Psoas muscle (tissue), 8 donors: ENCODE measurements around the gene KCNMB1. TPM values are rescaled to one million over a fixed set of nuclear protein-coding genes. Genes with fewer than 3 reads are reported as not detected.

Experiments
- ATAC-seq, 4 donors: fragments of 200-7000 bp; cut with Tn5 transposase; one replicate each; pipeline ENCODE4 v1.9.1; 2020; ENCODE audit warnings: moderate library complexity in 3 of 4, mild to moderate bottlenecking in 2 of 4
- DNase-seq, 2 donors: peaks; one replicate each; pipeline ENCODE4 v3.0.0-alpha.2; 2020
- H3K27ac ChIP-seq: fragments of 200-600 bp; one replicate; pipeline ENCODE4 v1.8.0; 2022
- H3K27me3 ChIP-seq, 3 donors: fragments of 200-600 bp in 1 of 3; one replicate each; pipeline versions ENCODE4 v1.6.1 to v1.8.0; 2013 to 2022; ENCODE audit warnings: low read length in 2 of 3, mild to moderate bottlenecking in 2 of 3, moderate library complexity in 1 of 3; ENCODE audit not compliant: insufficient read depth in 3 of 3
- H3K36me3 ChIP-seq, 2 donors: fragments of 200-600 bp in 1 of 2; one replicate each; pipeline versions ENCODE4 v1.6.1 to v1.8.0; 2013 to 2022; ENCODE audit warnings: low read depth in 1 of 2, mild to moderate bottlenecking in 1 of 2, moderate library complexity in 1 of 2; ENCODE audit not compliant: insufficient read depth in 1 of 2
- H3K4me1 ChIP-seq: fragments of 200-600 bp; one replicate; pipeline ENCODE4 v1.8.0; 2022
- H3K4me3 ChIP-seq: fragments of 200-600 bp; one replicate; pipeline ENCODE4 v1.8.0; 2022; ENCODE audit warnings: mild to moderate bottlenecking
- H3K9me3 ChIP-seq: fragments of 200-600 bp; one replicate; pipeline ENCODE4 v1.8.0; 2022
- WGBS, 3 donors: extraction: QIAGEN DNeasy Blood & Tissue Kit; methylation state at CpG; one replicate each; pipeline versions ENCODE4 v1.1.6 to v1.1.7; 2013; 5-methylcytosine and 5-hydroxymethylcytosine counted together
- intact Hi-C, 2 donors: fragments of 100-400 bp; cut with DNase I; formaldehyde crosslinking; loops; one replicate each; pipeline versions ENCODE4 v1.11.0 to v1.14.2; 2022
- polyA plus RNA-seq, 3 donors: library from polyadenylated mRNA; stranded (reverse); fragments of 200-250 nt; gene quantifications; one replicate each; pipeline ENCODE4 v1.2.3, GENCODE V29; 2013
- total RNA-seq, 4 donors: library from RNA; stranded (reverse); fragmentation: NEBNext Ultra II Directional in 2 of 4; extraction: Animal tissue kit (Norgen Biotek cat#: 25700) in 2 of 4; gene quantifications; one replicate each; pipeline versions ENCODE4 v1.2.1 to v1.2.4, GENCODE V29; 2021 to 2023
- TF ChIP-seq, protein P1 (sequence below): fragments of 200-600 bp; IDR thresholded peaks from one replicate; pipeline ENCODE4 v1.8.0; 2022; ENCODE audit warnings: antibody characterized with exemption
- donor health status: healthy with polysubstance abuse.
- donor health status: DM: no; HTN: no; CAD: no; lungs with moderate emphysema.
- donor health status: Bipolar disorder and iron deficiency.
- donor health status: healthy.
- donor health status: DM: yes; HTN: yes; CAD: no.
- donor health status: DM: no; HTN: no; CAD: no.
- donor health status: DM: no; HTN: no; CAD: no.
- donor health status: DM: yes; HTN: yes; CAD: no.

Gene KCNMB1
- total and polyA plus RNA-seq, 7 donors: 0.12 to 0.42 (median 0.25) TPM

DNA sequence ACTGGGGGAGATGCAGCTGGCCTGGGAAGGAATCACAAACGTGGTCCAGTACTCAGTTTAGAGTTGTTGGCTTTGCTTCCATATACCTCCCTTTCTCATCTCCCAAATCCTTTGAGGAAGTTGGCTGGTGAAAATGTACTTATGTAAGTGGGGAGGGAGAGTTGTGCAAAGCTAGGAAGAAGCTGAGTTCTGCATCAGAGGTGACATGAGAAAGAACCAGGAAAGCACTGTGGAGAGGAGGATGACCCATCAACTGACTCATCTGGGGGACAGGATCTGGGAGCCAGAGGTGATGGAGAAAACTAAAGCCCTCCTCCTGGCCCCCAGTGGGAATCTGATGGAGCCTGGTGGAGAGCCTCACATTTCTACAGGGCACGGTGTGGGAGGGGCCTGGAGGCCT, 16.2 kb downstream of the KCNMB1 start:
- no peaks in the 10 kb centered on the region for H3K4me1 ChIP-seq
- no peak overlapping the region for H3K27ac ChIP-seq
- H3K9me3 ChIP-seq: no peaks in the 10 kb centered on the region
- no peak for ATAC-seq
- TF ChIP-seq, protein P1, sequence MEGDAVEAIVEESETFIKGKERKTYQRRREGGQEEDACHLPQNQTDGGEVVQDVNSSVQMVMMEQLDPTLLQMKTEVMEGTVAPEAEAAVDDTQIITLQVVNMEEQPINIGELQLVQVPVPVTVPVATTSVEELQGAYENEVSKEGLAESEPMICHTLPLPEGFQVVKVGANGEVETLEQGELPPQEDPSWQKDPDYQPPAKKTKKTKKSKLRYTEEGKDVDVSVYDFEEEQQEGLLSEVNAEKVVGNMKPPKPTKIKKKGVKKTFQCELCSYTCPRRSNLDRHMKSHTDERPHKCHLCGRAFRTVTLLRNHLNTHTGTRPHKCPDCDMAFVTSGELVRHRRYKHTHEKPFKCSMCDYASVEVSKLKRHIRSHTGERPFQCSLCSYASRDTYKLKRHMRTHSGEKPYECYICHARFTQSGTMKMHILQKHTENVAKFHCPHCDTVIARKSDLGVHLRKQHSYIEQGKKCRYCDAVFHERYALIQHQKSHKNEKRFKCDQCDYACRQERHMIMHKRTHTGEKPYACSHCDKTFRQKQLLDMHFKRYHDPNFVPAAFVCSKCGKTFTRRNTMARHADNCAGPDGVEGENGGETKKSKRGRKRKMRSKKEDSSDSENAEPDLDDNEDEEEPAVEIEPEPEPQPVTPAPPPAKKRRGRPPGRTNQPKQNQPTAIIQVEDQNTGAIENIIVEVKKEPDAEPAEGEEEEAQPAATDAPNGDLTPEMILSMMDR: no peak
- DNase-seq: no peak
- intact Hi-C loops: no loop called here
- H3K4me3 ChIP-seq: no peak overlapping the region
- H3K27me3 ChIP-seq: no peaks in the 10 kb centered on the region
- H3K36me3 ChIP-seq: no peaks in the 10 kb centered on the region
- WGBS, 3 donors: 56 to 76% (median 69%) methylated on average over 2 of the region's 2 CpGs

DNA sequence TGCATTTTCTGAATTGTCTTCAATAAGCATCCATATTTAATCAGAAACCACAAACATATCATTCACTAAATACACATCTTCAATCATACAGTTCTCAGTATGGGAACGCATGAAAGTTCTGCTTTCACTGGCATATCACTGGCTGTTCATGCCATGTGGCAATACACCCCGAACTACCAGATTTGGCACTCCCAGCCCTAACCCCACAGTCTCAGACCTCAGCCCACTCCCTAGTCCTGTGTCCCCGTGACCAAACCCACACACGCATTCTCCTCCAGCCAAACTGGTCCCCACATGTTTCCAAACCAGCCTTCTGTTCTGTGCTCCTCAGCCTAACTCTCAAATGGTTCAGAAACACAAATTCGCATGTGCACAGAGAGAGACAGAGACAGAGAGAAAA, 20.6 kb downstream of the KCNMB1 start:
- no peaks in the 10 kb centered on the region for H3K36me3 ChIP-seq
- no peak for ATAC-seq
- H3K4me3 ChIP-seq: no peak overlapping the region
- DNase-seq: no peak
- H3K27ac ChIP-seq: no peak overlapping the region
- no peaks in the 10 kb centered on the region for H3K4me1 ChIP-seq
- intact Hi-C loops: no loop called here
- no peaks in the 10 kb centered on the region for H3K9me3 ChIP-seq
- TF ChIP-seq, protein P1: no peak
- WGBS, 3 donors: 84 to 92% (median 84%) methylated on average over 5 of the region's 5 CpGs
- H3K27me3 ChIP-seq: no peaks in the 10 kb centered on the region

DNA sequence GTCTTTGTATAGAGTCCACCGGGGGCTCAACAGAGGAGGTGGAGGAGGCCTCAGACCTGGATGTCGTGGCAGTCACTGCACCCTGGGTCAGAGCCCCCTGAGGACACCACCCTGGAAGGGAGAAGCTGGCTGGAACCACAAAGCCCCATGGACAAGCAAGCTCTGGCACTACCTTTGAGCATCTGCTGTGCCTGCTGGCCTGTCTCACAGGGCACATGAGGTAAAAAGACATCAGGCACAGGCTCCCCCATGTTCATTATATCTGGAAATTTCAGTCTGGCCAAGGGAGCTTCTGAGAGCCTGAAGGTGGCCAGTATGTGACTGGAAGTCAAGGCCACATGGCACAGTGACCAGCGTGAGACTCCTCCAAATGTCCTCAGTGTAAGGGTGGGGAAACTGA, 22.9 kb downstream of the KCNMB1 start:
- no peak overlapping the region for H3K4me3 ChIP-seq
- no peaks in the 10 kb centered on the region for H3K36me3 ChIP-seq
- no peaks in the 10 kb centered on the region for H3K9me3 ChIP-seq
- TF ChIP-seq, protein P1: no peak
- no peak for ATAC-seq
- WGBS, 3 donors: 65 to 84% (median 71%) methylated on average over 3 of the region's 3 CpGs
- DNase-seq: no peak
- no peaks in the 10 kb centered on the region for H3K27me3 ChIP-seq
- no peaks in the 10 kb centered on the region for H3K4me1 ChIP-seq
- H3K27ac ChIP-seq: no peak overlapping the region
- intact Hi-C loops: no loop called here

DNA sequence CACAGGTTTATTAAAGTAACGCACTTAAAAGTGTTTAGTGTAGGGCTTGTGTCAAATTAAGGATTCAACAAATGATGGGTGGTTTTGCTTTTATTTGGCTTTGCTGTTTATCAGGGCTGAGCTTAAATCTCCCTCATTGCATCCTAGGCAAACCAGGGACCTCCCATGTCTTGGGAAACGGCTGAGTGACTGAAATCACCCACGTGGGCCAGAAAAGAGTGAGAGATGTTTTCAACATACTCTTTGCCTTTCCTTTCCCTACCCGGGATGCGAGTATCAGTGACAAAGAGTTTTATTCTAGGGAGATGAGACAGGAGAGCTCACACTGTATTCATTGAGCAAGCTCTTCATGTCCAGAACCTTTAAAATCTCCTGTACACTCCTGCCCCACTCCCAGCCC, 23.3 kb downstream of the KCNMB1 start:
- TF ChIP-seq, protein P1: no peak
- no peaks in the 10 kb centered on the region for H3K9me3 ChIP-seq
- no peaks in the 10 kb centered on the region for H3K27me3 ChIP-seq
- intact Hi-C loops: no loop called here
- H3K4me1 ChIP-seq: no peaks in the 10 kb centered on the region
- no peaks in the 10 kb centered on the region for H3K36me3 ChIP-seq
- WGBS, 3 donors: 75 to 87% (median 81%) methylated on average over 5 of the region's 5 CpGs
- no peak overlapping the region for H3K4me3 ChIP-seq
- H3K27ac ChIP-seq: no peak overlapping the region
- no peak for DNase-seq
- no peak for ATAC-seq

DNA sequence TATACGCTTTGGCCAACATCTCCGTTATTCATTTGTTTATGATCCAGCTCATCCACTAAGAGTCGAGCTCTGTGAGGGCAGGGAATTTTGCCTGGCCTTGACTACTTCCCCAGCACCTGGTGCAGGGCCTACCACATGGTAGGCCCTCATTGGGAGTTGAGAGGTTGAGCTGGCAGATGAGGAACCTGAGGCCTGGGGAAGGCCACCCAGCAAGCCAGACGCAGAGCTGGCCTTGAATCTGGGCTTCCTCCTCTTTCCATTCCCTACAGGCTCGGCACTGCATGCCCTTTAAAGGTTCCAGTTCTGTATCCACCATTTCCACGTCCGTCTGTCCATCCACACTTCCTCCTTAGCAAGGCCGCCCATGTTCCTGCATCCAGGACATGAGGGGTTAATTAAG, 24.2 kb downstream of the KCNMB1 start:
- Histone ChIP-seq H3K27ac (no peak overlapping the region), H3K27me3 (no peaks in the 10 kb centered on the region), H3K36me3 (no peaks in the 10 kb centered on the region), H3K4me1 (no peaks in the 10 kb centered on the region), H3K9me3 (no peaks in the 10 kb centered on the region), H3K4me3 (no peak overlapping the region)
- intact Hi-C loops: no loop called here
- no peak for ATAC-seq
- no peak for DNase-seq
- TF ChIP-seq, protein P1: no peak
- whole genome bisulfite sequencing, 3 donors: 86 to 93% (median 91%) methylated on average over 8 of the region's 8 CpGs
